HEK293 (cell line): ENCODE data around the gene GUSB.

Experiments used
- CTCF ChIP-seq: fragments of 450-650 bp; formaldehyde crosslinking; IDR thresholded peaks from 2 replicates; pipeline ENCODE4 v1.5.1; 2016; ENCODE audit warnings: missing biosample characterization, missing genetic modification characterization
- SETDB1 ChIP-seq: IDR thresholded peaks from one replicate; pipeline ENCODE4 v1.6.1; 2017; ENCODE audit warnings: mild to moderate bottlenecking, low read length, moderate library complexity, mixed read lengths; ENCODE audit not compliant: insufficient read length
- ZBTB6 ChIP-seq: fragments of 450-650 bp; formaldehyde crosslinking; IDR thresholded peaks from 2 replicates; pipeline ENCODE4 v1.5.1; 2017; ENCODE audit warnings: missing biosample characterization, missing genetic modification characterization
- ZNF692 ChIP-seq: fragments of 450-650 bp; formaldehyde crosslinking; IDR thresholded peaks from 2 replicates; pipeline ENCODE4 v1.5.1; 2016; ENCODE audit warnings: missing biosample characterization, missing genetic modification characterization

GRCh38 chr7:65938336-65938895, 43.6 kb downstream of the GUSB start:
- no peak for TF ChIP-seq ZNF692 (tag by site-specific recombination)
- no peak for TF ChIP-seq CTCF (tag by site-specific recombination)
- TF ChIP-seq SETDB1: no peak
- no peak for TF ChIP-seq ZBTB6
